H9 (cell line): ENCODE data around the gene TP53. TPM values are rescaled to one million over a fixed set of nuclear protein-coding genes. Genes with fewer than 3 reads are reported as not detected.

Experiments used
- DNase-seq: peaks from one replicate; pipeline ENCODE4 v3.0.0-alpha.2; 2017
- H2AFZ ChIP-seq: one replicate; pipeline ENCODE4 v1.6.1; 2013; ENCODE audit warnings: mild to moderate bottlenecking, low read length, control low read depth, moderate library complexity
- H2AK5ac ChIP-seq: 2 replicates; pipeline ENCODE4 v1.6.1; 2013; ENCODE audit warnings: low read length, control low read depth, mixed read lengths; ENCODE audit not compliant: insufficient read length
- H2BK120ac ChIP-seq: one replicate; pipeline ENCODE4 v1.6.1; 2013; ENCODE audit warnings: low read depth, mild to moderate bottlenecking, low read length, control low read depth, inconsistent platforms; ENCODE audit not compliant: poor library complexity, severe bottlenecking
- H2BK12ac ChIP-seq: 2 replicates; pipeline ENCODE4 v1.6.1; 2013; ENCODE audit warnings: low read length, control low read depth, mixed read lengths, low read depth; ENCODE audit not compliant: insufficient read length
- H2BK15ac ChIP-seq: 2 replicates; pipeline ENCODE4 v1.6.1; 2013; ENCODE audit warnings: low read depth, low read length, control low read depth
- H2BK20ac ChIP-seq: one replicate; pipeline ENCODE4 v1.6.1; 2013; ENCODE audit warnings: low read depth, mild to moderate bottlenecking, low read length, control low read depth, inconsistent platforms; ENCODE audit not compliant: poor library complexity, severe bottlenecking
- H2BK5ac ChIP-seq: 2 replicates; pipeline ENCODE4 v1.6.1; 2013; ENCODE audit warnings: low read length, control low read depth, mixed read lengths; ENCODE audit not compliant: insufficient read length
- H3K14ac ChIP-seq: 2 replicates; pipeline ENCODE4 v1.6.1; 2013; ENCODE audit warnings: low read length, control low read depth; ENCODE audit not compliant: insufficient read depth
- H3K18ac ChIP-seq: 2 replicates; pipeline ENCODE4 v1.6.1; 2013; ENCODE audit warnings: low read depth, mild to moderate bottlenecking, mixed read lengths, low read length, control low read depth; ENCODE audit not compliant: insufficient read length
- H3K23ac ChIP-seq: 2 replicates; pipeline ENCODE4 v1.6.1; 2013; ENCODE audit warnings: low read length, control low read depth, mixed read lengths, low read depth; ENCODE audit not compliant: insufficient read length
- H3K23me2 ChIP-seq: 2 replicates; pipeline ENCODE4 v1.6.1; 2013; ENCODE audit warnings: low read depth, mild to moderate bottlenecking, mixed read lengths, low read length, control low read depth; ENCODE audit not compliant: insufficient read length, poor library complexity, severe bottlenecking
- H3K27ac ChIP-seq: 2 replicates; pipeline ENCODE4 v1.5.1; 2013; ENCODE audit warnings: low read length, control low read depth, mixed read lengths, low read depth; ENCODE audit not compliant: insufficient read length
- H3K27me3 ChIP-seq: 2 replicates; pipeline ENCODE4 v1.6.1; 2013; ENCODE audit warnings: low read length, control low read depth, inconsistent platforms; ENCODE audit not compliant: insufficient read depth
- H3K4ac ChIP-seq: 2 replicates; pipeline ENCODE4 v1.6.1; 2013; ENCODE audit warnings: low read depth, mild to moderate bottlenecking, control low read depth, inconsistent platforms, low read length, moderate library complexity
- H3K4me1 ChIP-seq: 2 replicates; pipeline ENCODE4 v1.6.1; 2013; ENCODE audit warnings: low read length, control low read depth, inconsistent platforms; ENCODE audit not compliant: insufficient read depth
- H3K4me2 ChIP-seq: 2 replicates; pipeline ENCODE4 v1.6.1; 2013; ENCODE audit warnings: low read length, control low read depth, mixed read lengths; ENCODE audit not compliant: insufficient read length, insufficient read depth
- H3K56ac ChIP-seq: 2 replicates; pipeline ENCODE4 v1.6.1; 2013; ENCODE audit warnings: low read depth, mild to moderate bottlenecking, mixed read lengths, low read length, control low read depth; ENCODE audit not compliant: insufficient read length
- H3K79me1 ChIP-seq: 2 replicates; pipeline ENCODE4 v1.6.1; 2013; ENCODE audit warnings: low read depth, mild to moderate bottlenecking, moderate library complexity, low read length, control low read depth, inconsistent platforms; ENCODE audit not compliant: insufficient read depth, poor library complexity, severe bottlenecking
- H3K79me2 ChIP-seq: 2 replicates; pipeline ENCODE4 v1.6.1; 2013; ENCODE audit warnings: low read length, control low read depth, inconsistent platforms; ENCODE audit not compliant: insufficient read depth
- H3K9ac ChIP-seq: 2 replicates; pipeline ENCODE4 v1.6.1; 2013; ENCODE audit warnings: low read length, control low read depth, mixed read lengths; ENCODE audit not compliant: insufficient read length; ENCODE audit errors: extremely low read depth
- H3K9me3 ChIP-seq: one replicate; pipeline ENCODE4 v1.6.1; 2013; ENCODE audit warnings: low read depth, low read length, inconsistent platforms; ENCODE audit not compliant: control insufficient read depth
- H3T11ph ChIP-seq: one replicate; pipeline ENCODE4 v1.6.1; 2013; ENCODE audit warnings: mild to moderate bottlenecking, low read length, control low read depth, inconsistent platforms
- H4K20me1 ChIP-seq: one replicate; pipeline ENCODE4 v1.6.1; 2013; ENCODE audit not compliant: control insufficient read depth, insufficient read length, insufficient read depth
- H4K5ac ChIP-seq: 2 replicates; pipeline ENCODE4 v1.6.1; 2013; ENCODE audit warnings: low read depth, mild to moderate bottlenecking, mixed read lengths, low read length, control low read depth; ENCODE audit not compliant: insufficient read length
- H4K8ac ChIP-seq: replicated peaks from 2 replicates; pipeline ENCODE4 v1.6.1; 2013; ENCODE audit warnings: low read length, control low read depth, mixed read lengths, low read depth; ENCODE audit not compliant: insufficient read length
- H4K91ac ChIP-seq: 2 replicates; pipeline ENCODE4 v1.6.1; 2013; ENCODE audit warnings: low read depth, mild to moderate bottlenecking, moderate library complexity, mixed read lengths, low read length, control low read depth; ENCODE audit not compliant: insufficient read length
- H3K27ac Mint-ChIP-seq, 3 experiments: 2 replicates in 2 of 3; 3 replicates in 1 of 3; pipeline ENCODE4 v1.8.0; 2020 to 2021; ENCODE audit warnings: mixed read lengths in 3 of 3, mild to moderate bottlenecking in 1 of 3, moderate library complexity in 1 of 3
- H3K27me3 Mint-ChIP-seq: 2 replicates; pipeline ENCODE4 v1.8.0; 2021; ENCODE audit warnings: low read depth, mild to moderate bottlenecking, moderate library complexity, mixed read lengths
- H3K36me3 Mint-ChIP-seq, 3 experiments: 2 replicates in 2 of 3; 3 replicates in 1 of 3; pipeline ENCODE4 v1.8.0; 2020 to 2021; ENCODE audit warnings: low read depth in 3 of 3, mixed read lengths in 3 of 3; ENCODE audit not compliant: insufficient read depth in 1 of 3
- H3K4me1 Mint-ChIP-seq, 2 experiments: 2 replicates each; pipeline ENCODE4 v1.8.0; 2020; ENCODE audit warnings: mixed read lengths in 2 of 2
- H3K4me3 Mint-ChIP-seq, 2 experiments: 2 replicates in 1 of 2; 3 replicates in 1 of 2; pipeline ENCODE4 v1.8.0; 2020 to 2021; ENCODE audit warnings: mild to moderate bottlenecking in 2 of 2, mixed read lengths in 2 of 2, moderate library complexity in 1 of 2
- H3K9me3 Mint-ChIP-seq, 2 experiments: 2 replicates in 1 of 2; 3 replicates in 1 of 2; pipeline ENCODE4 v1.8.0; 2020; ENCODE audit warnings: mild to moderate bottlenecking in 2 of 2, mixed read lengths in 2 of 2, moderate library complexity in 1 of 2
- CTCF ChIP-seq: fragments of 200-600 bp; sonication (generic); conservative IDR thresholded peaks from 3 replicates; pipeline ENCODE4 v1.8.0; 2021; ENCODE audit warnings: antibody characterized with exemption, mild to moderate bottlenecking
- WGBS: extraction: QIAGEN DNeasy Blood & Tissue Kit; methylation state at CpG from one replicate; pipeline ENCODE4 v1.1.7; 2013; ENCODE audit warnings: missing lambda C conversion rate, low lambda C conversion rate, mixed read lengths; ENCODE audit not compliant: insufficient read length; ENCODE audit errors: extremely low coverage; 5-methylcytosine and 5-hydroxymethylcytosine counted together
- total RNA-seq: library from RNA; stranded (reverse); gene quantifications from 2 replicates; pipeline ENCODE4 v1.2.1, GENCODE V29; 2021

Gene TP53
- total RNA-seq, 1 experiment from 2014 or later: 163 TPM

GRCh38 chr17:7633093-7633492 is 54.2 kb downstream of the TP53 start:
- H3K9ac ChIP-seq: no peak overlapping the region
- DNase-seq: peak; percentile 50
- no peak overlapping the region for H4K8ac ChIP-seq
- Mint-ChIP-seq H3K36me3 (no peaks in the 10 kb centered on the region), H3K4me1 (peaks cover 26 to 38% of the 10 kb centered on the region in 2 experiments), H3K9me3 (no peaks in the 10 kb centered on the region), H3K27me3 (peaks cover 3% of the 10 kb centered on the region; the same call in 1 of the 2 replicates), H3K27ac (peak overlapping the region in 2 of 3 experiments; percentile 25 to 74; a peak in 1 of 7 replicates), H3K4me3 (no peak overlapping the region)
- H2BK15ac ChIP-seq: no peak overlapping the region
- no peak overlapping the region for H2BK20ac ChIP-seq
- H2BK120ac ChIP-seq: no peak overlapping the region
- H3K4ac ChIP-seq: no peak overlapping the region
- no peak overlapping the region for H3K23ac ChIP-seq
- no peak overlapping the region for H4K5ac ChIP-seq
- no peak overlapping the region for H2AFZ ChIP-seq
- H3K56ac ChIP-seq: no peak overlapping the region
- H2AK5ac ChIP-seq: no peak overlapping the region
- no CpG with 5 or more reads among the region's 2 CpGs for WGBS
- H4K91ac ChIP-seq: no peak overlapping the region
- no peaks in the 10 kb centered on the region for H3K79me1 ChIP-seq
- TF ChIP-seq CTCF: no peak; the same call in 2 of the 3 replicates
- no peak overlapping the region for H3K27ac ChIP-seq
- no peak overlapping the region for H2BK5ac ChIP-seq
- H3K27me3 ChIP-seq: no peaks in the 10 kb centered on the region
- H3K9me3 ChIP-seq: no peaks in the 10 kb centered on the region
- H2BK12ac ChIP-seq: no peak overlapping the region
- H3K4me2 ChIP-seq: no peak overlapping the region
- H3K14ac ChIP-seq: no peak overlapping the region
- no peaks in the 10 kb centered on the region for H4K20me1 ChIP-seq
- no peaks in the 10 kb centered on the region for H3K23me2 ChIP-seq
- no peak overlapping the region for H3K18ac ChIP-seq
- H3K4me1 ChIP-seq: peaks cover 2% of the 10 kb centered on the region; the same call in 1 of the 2 replicates
- H3K79me2 ChIP-seq: no peaks in the 10 kb centered on the region
- no peak overlapping the region for H3T11ph ChIP-seq
